HepG2 (cell line): ENCODE results near the gene IER2. TPM values are rescaled to one million over a fixed set of nuclear protein-coding genes. Genes with fewer than 3 reads are reported as not detected.

Source experiments
- ATAC-seq: fragments of 200-7000 bp; cut with Tn5 transposase; 3 replicates; pipeline ENCODE4 v1.9.1; 2020; ENCODE audit warnings: mild to moderate bottlenecking, moderate library complexity
- BruUV-seq: library from RNA; stranded (reverse); fragments of 400-500 nt; replicated peaks from 2 replicates; lab custom pipeline; 2021; lab: Mats Ljungman, UMichigan
- CTCF ChIA-PET: fragments of 300-600 bp; formaldehyde crosslinking; extraction: SDS; loops from one replicate; lab custom pipeline; 2021; ENCODE audit warnings: low total read pairs, inconsistent platforms, low intra/inter-chr PET ratio; lab: Yijun Ruan, JAX
- POLR2A ChIA-PET: fragments of 350-600 bp; sonication (Branson Sonifier 250); formaldehyde crosslinking; loops from one replicate; lab custom pipeline; 2020; ENCODE audit warnings: antibody characterized with exemption, inconsistent platforms; lab: Yijun Ruan, JAX
- DNase-seq: peaks from one replicate; pipeline ENCODE4 v3.0.0-alpha.2; 2015; ENCODE audit warnings: low spot score
- FAIRE-seq: peaks from 3 replicates; lab custom pipeline; 2011; peaks lifted over from hg19 to GRCh38; lab: Jason Lieb, UNC
- H2AFZ ChIP-seq: one replicate; pipeline ENCODE4 v1.6.1; 2011; ENCODE audit warnings: low read length, inconsistent platforms
- H3K27ac ChIP-seq: fragments of 300-600 bp; 3 replicates; pipeline ENCODE4 v1.8.0; 2011; ENCODE audit warnings: mixed run types, mild to moderate bottlenecking, mixed read lengths, low read length, inconsistent platforms; ENCODE audit not compliant: insufficient read depth; ENCODE audit errors: extremely low read length
- H3K27me3 ChIP-seq, 2 experiments: fragments of 200-600 bp in 1 of 2; 2 replicates in 1 of 2; 3 replicates in 1 of 2; pipeline versions ENCODE4 v1.6.0 to v1.8.0; 2011; ENCODE audit warnings: low read length in 2 of 2, mild to moderate bottlenecking in 2 of 2, moderate library complexity in 2 of 2, inconsistent platforms in 1 of 2; ENCODE audit not compliant: insufficient read depth in 2 of 2, control insufficient read depth in 1 of 2
- H3K36me3 ChIP-seq, 2 experiments: fragments of 200-600 bp in 1 of 2; replicated peaks in 1 of 2; 2 replicates in 1 of 2; 3 replicates in 1 of 2; pipeline versions ENCODE4 v1.5.1 to v1.8.0; 2011; ENCODE audit warnings: low read length in 2 of 2, inconsistent platforms in 1 of 2; ENCODE audit not compliant: insufficient read depth in 2 of 2, control insufficient read depth in 1 of 2
- H3K4me1 ChIP-seq: 2 replicates; pipeline ENCODE4 v1.5.1; 2012; ENCODE audit warnings: low read length, inconsistent platforms; ENCODE audit not compliant: insufficient read depth
- H3K4me2 ChIP-seq: 2 replicates; pipeline ENCODE4 v1.6.0; 2011; ENCODE audit warnings: low read depth, low read length, inconsistent platforms
- H3K4me3 ChIP-seq, 3 experiments: fragments of 200-600 bp in 1 of 3; sonication (generic), shearing (Covaris generic) in 1 of 3; replicated peaks in 1 of 3; 2 replicates each; pipeline ENCODE4 v1.5.1; 2011 to 2016; ENCODE audit warnings: low read length in 3 of 3, inconsistent platforms in 2 of 3, low read depth in 2 of 3, mild to moderate bottlenecking in 2 of 3, control low read depth in 1 of 3, mixed read lengths in 1 of 3; ENCODE audit not compliant: insufficient read depth in 1 of 3
- H3K79me2 ChIP-seq: one replicate; pipeline ENCODE4 v1.6.1; 2011; ENCODE audit warnings: low read length, inconsistent platforms; ENCODE audit not compliant: insufficient read depth
- H3K9ac ChIP-seq: 2 replicates; pipeline ENCODE4 v1.6.0; 2011; ENCODE audit warnings: mild to moderate bottlenecking, low read depth, low read length, inconsistent platforms; ENCODE audit not compliant: insufficient read depth
- H3K9me3 ChIP-seq: 2 replicates; pipeline ENCODE4 v1.5.1; 2012; ENCODE audit warnings: mild to moderate bottlenecking, low read length
- H4K20me1 ChIP-seq: 2 replicates; pipeline ENCODE4 v1.6.0; 2011; ENCODE audit warnings: inconsistent platforms, mild to moderate bottlenecking, low read length, moderate library complexity; ENCODE audit not compliant: insufficient read depth
- CHCHD3 ChIP-seq: sonication (generic); formaldehyde crosslinking; IDR thresholded peaks from 2 replicates; pipeline ENCODE4 v1.8.0; 2022; ENCODE audit warnings: mild to moderate bottlenecking, missing genetic modification reagents, moderate library complexity
- DNMT3B ChIP-seq: conservative IDR thresholded peaks from 2 replicates; pipeline ENCODE4 v1.6.1; 2016; ENCODE audit warnings: missing biosample characterization, control low read depth
- ELF4 ChIP-seq: sonication (generic); formaldehyde crosslinking; IDR thresholded peaks from 2 replicates; pipeline ENCODE4 v1.5.0; 2020; ENCODE audit warnings: missing genetic modification reagents, mild to moderate bottlenecking, moderate library complexity, borderline replicate concordance
- KAT7 ChIP-seq: IDR thresholded peaks from 2 replicates; pipeline ENCODE4 v1.6.1; 2018; ENCODE audit warnings: borderline replicate concordance, missing compliant biosample characterization
- KLF16 ChIP-seq, 2 experiments: sonication (generic) in 1 of 2; formaldehyde crosslinking in 1 of 2; IDR thresholded peaks; 2 replicates each; pipeline versions ENCODE4 v1.6.1 to v1.8.0; 2016 to 2023; ENCODE audit warnings: missing genetic modification reagents in 2 of 2, missing compliant biosample characterization in 1 of 2
- POGZ ChIP-seq: sonication (generic); formaldehyde crosslinking; IDR thresholded peaks from 2 replicates; pipeline ENCODE4 v1.4.0; 2020; ENCODE audit warnings: mild to moderate bottlenecking, missing genetic modification reagents
- SP1 ChIP-seq, 2 experiments: fragments of 450-650 bp in 1 of 2; sonication (generic) in 1 of 2; formaldehyde crosslinking in 1 of 2; IDR thresholded peaks; 2 replicates each; pipeline versions ENCODE4 v1.4.0 to v1.6.1; 2016 to 2020; ENCODE audit warnings: missing genetic modification reagents in 1 of 2
- TCF7 ChIP-seq: sonication (generic); IDR thresholded peaks from 2 replicates; pipeline ENCODE4 v1.6.1; 2016; ENCODE audit warnings: antibody characterized with exemption, low read depth
- THAP8 ChIP-seq: sonication (generic); formaldehyde crosslinking; IDR thresholded peaks from 2 replicates; pipeline ENCODE4 v1.5.1; 2020; ENCODE audit warnings: missing genetic modification reagents, mild to moderate bottlenecking, borderline replicate concordance
- TIGD3 ChIP-seq: sonication (generic); formaldehyde crosslinking; IDR thresholded peaks from 2 replicates; pipeline ENCODE4 v1.5.1; 2020; ENCODE audit warnings: mild to moderate bottlenecking, missing genetic modification reagents, borderline replicate concordance
- ZNF451 ChIP-seq: sonication (generic); formaldehyde crosslinking; IDR thresholded peaks from 2 replicates; pipeline ENCODE4 v1.5.0; 2020; ENCODE audit warnings: mild to moderate bottlenecking, missing genetic modification reagents
- ZNF792 ChIP-seq: IDR thresholded peaks from 2 replicates; pipeline ENCODE4 v1.6.1; 2016
- WGBS: methylation state at CpG from one replicate; pipeline ENCODE4 v1.1.6; 2017; ENCODE audit warnings: low lambda C conversion rate; 5-methylcytosine and 5-hydroxymethylcytosine counted together
- in situ Hi-C: cut with HindIII; loops from 2 replicates; pipeline ENCODE4 v1.10.0; 2017; ENCODE audit warnings: low pct_unique_long_range_greater_than_20kb; ENCODE audit not compliant: extremely low pct_ligation_motif_present
- intact Hi-C: fragments of 100-400 bp; cut with micrococcal nuclease; formaldehyde crosslinking; loops from one replicate; pipeline ENCODE4 v1.10.0; 2022; ENCODE audit not compliant: unreplicated experiment
- polyA plus RNA-seq, 8 experiments: library from polyadenylated mRNA; depleted of rRNA in 3 of 8; stranded (reverse) in 7 of 8; unstranded in 1 of 8; fragments of >200 nt; fragmentation: Illumina TruSeq in 4 of 8; extraction: Trizol in 4 of 8; gene quantifications; 2 replicates each; pipeline versions ENCODE4 v1.2.1 to v1.2.3, GENCODE V29; 2011 to 2016; ENCODE audit warnings: low read depth in 4 of 8, missing spikeins in 1 of 8, mixed read lengths in 1 of 8; ENCODE audit not compliant: insufficient read depth in 1 of 8
- total RNA-seq, 5 experiments: library from RNA; depleted of rRNA; stranded (reverse); fragments of >200 nt; fragmentation: Illumina TruSeq; extraction: Trizol; gene quantifications; 2 replicates each; pipeline ENCODE4 v1.2.3, GENCODE V29; 2016; ENCODE audit warnings: low read depth in 1 of 5
- TF ChIP-seq, protein P1 (sequence below): IDR thresholded peaks from 2 replicates; pipeline ENCODE4 v1.6.1; 2016; ENCODE audit warnings: missing compliant biosample characterization, missing genetic modification reagents, borderline replicate concordance

Gene IER2
- total and polyA plus RNA-seq, 2 of the 13 experiments (the other 11 are each of a cell fraction or from before 2014, with no cell fraction given): 10.1 to 14.3 TPM

DNA sequence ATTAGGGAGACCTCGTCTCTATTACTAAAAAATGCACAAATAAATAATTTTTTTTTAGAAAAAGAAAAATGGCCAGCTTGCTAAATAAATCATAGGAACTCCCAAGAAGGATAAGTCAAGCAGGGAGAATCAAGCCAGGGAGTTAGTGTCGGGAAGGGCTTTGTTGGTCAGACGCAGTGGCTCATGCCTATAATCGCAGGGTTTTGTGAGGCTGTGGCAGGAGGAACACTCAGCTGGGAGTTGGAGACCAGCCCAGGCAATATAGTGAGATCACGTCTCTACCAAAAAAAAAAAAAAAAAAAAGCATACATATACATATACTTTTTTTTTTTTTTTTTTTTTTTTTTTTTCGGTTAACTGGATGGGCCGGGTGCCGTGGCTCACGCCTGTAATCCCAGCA lies 23.2 kb upstream of the IER2 start:
- DNase-seq: no peak
- peaks cover 4% of the 10 kb centered on the region for H4K20me1 ChIP-seq
- H3K4me2 ChIP-seq: no peak overlapping the region
- no peak overlapping the region for H3K4me3 ChIP-seq
- no peak overlapping the region for H3K9ac ChIP-seq
- intact Hi-C loops: no loop called here
- no TSS peak for BruUV-seq
- in situ Hi-C loops: no loop called here
- ATAC-seq: no peak
- peaks cover 40% of the 10 kb centered on the region for H3K4me1 ChIP-seq
- TF ChIP-seq, protein P1, sequence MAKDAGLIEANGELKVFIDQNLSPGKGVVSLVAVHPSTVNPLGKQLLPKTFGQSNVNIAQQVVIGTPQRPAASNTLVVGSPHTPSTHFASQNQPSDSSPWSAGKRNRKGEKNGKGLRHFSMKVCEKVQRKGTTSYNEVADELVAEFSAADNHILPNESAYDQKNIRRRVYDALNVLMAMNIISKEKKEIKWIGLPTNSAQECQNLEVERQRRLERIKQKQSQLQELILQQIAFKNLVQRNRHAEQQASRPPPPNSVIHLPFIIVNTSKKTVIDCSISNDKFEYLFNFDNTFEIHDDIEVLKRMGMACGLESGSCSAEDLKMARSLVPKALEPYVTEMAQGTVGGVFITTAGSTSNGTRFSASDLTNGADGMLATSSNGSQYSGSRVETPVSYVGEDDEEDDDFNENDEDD (CRISPR knock-in tag): no peak
- TF ChIP-seq KLF16 (CRISPR knock-in tag; IDR thresholded peaks at IDR 0.05): no peak
- TF ChIP-seq ELF4 (CRISPR knock-in tag): no peak
- TF ChIP-seq ZNF451 (CRISPR knock-in tag): no peak
- no peak for TF ChIP-seq ZNF792 (CRISPR knock-in tag)
- TF ChIP-seq THAP8 (CRISPR knock-in tag): no peak
- no peak for TF ChIP-seq TCF7
- TF ChIP-seq TIGD3 (CRISPR knock-in tag): no peak
- no peak for TF ChIP-seq KAT7 (CRISPR knock-in tag)
- no peak for TF ChIP-seq SP1 (IDR thresholded peaks at IDR 0.05)
- TF ChIP-seq SP1 (CRISPR knock-in tag; IDR thresholded peaks at IDR 0.05): no peak
- TF ChIP-seq DNMT3B (CRISPR knock-in tag): no peak
- no peak for TF ChIP-seq POGZ (CRISPR knock-in tag)
- no peak for TF ChIP-seq CHCHD3 (CRISPR knock-in tag)
- peaks cover 5 to 26% of the 10 kb centered on the region in 2 experiments; a peak in 4 of 5 replicates for H3K36me3 ChIP-seq
- CTCF ChIA-PET: no interaction called here
- WGBS: 94% methylated on average over 9 of the region's 9 CpGs
- H3K79me2 ChIP-seq: peaks cover 69% of the 10 kb centered on the region
- H3K27me3 ChIP-seq: no peaks in the 10 kb centered on the region
- H3K27ac ChIP-seq: peak overlapping the region; percentile 32
- H3K9me3 ChIP-seq: no peaks in the 10 kb centered on the region
- H2AFZ ChIP-seq: no peak overlapping the region
- POLR2A ChIA-PET: interaction anchor here (2.2 to 2.7 kb wide), 2 partner anchors 23 to 25 kb away, joined by 10 to 13 read pairs; partner anchors contain the start of genes IER2 and STX10
- no peak for FAIRE-seq
